OCI-LY1 (cell line): ENCODE measurements around the gene NRP1.

Experiments
- EZH2 ChIP-seq: fragments of 200-600 bp; sonication (generic), shearing (Covaris generic); IDR thresholded peaks from 2 replicates; pipeline ENCODE4 v1.8.0; 2017; ENCODE audit warnings: borderline replicate concordance, mixed run types, mild to moderate bottlenecking, antibody characterized with exemption, low read length, moderate library complexity, mixed read lengths
- TF ChIP-seq, protein P1 (sequence below): fragments of 200-600 bp; sonication (generic), shearing (Covaris generic); IDR thresholded peaks from 2 replicates; pipeline ENCODE4 v1.5.1; 2017; ENCODE audit warnings: mild to moderate bottlenecking, antibody characterized with exemption, low read length, moderate library complexity, mixed read lengths

DNA sequence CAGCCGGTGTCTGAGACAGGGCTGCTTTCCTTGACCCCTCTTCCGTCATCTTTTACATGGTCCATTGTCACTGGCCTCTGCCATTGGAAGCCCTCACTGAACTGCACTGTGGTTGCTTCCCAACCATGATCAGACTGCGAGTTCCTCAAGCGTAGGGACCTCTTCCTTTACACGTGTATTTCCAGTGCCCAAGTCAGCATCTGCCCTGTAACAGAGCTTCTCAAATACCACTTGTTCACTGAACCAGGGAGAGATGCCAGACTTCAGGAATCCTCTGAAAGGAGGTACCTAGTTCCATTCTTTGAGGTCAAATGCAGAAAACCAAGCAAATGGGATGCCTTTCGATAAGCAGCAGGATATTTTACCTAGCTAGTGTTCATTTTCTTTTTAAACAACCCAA, 145.1 kb downstream of the NRP1 start:
- TF ChIP-seq, protein P1, sequence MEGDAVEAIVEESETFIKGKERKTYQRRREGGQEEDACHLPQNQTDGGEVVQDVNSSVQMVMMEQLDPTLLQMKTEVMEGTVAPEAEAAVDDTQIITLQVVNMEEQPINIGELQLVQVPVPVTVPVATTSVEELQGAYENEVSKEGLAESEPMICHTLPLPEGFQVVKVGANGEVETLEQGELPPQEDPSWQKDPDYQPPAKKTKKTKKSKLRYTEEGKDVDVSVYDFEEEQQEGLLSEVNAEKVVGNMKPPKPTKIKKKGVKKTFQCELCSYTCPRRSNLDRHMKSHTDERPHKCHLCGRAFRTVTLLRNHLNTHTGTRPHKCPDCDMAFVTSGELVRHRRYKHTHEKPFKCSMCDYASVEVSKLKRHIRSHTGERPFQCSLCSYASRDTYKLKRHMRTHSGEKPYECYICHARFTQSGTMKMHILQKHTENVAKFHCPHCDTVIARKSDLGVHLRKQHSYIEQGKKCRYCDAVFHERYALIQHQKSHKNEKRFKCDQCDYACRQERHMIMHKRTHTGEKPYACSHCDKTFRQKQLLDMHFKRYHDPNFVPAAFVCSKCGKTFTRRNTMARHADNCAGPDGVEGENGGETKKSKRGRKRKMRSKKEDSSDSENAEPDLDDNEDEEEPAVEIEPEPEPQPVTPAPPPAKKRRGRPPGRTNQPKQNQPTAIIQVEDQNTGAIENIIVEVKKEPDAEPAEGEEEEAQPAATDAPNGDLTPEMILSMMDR = no peak
- no peak for TF ChIP-seq EZH2
